B cell (primary cell): Measurements from ENCODE around the gene ADH7. TPM values are rescaled to one million over a fixed set of nuclear protein-coding genes. Genes with fewer than 3 reads are reported as not detected.

Experiments
- ATAC-seq: fragments of 200-7000 bp; cut with Tn5 transposase; one replicate; pipeline ENCODE4 v1.10.0; 2021; ENCODE audit warnings: low read depth, mild to moderate bottlenecking, moderate number of reproducible peaks, moderate library complexity
- CTCF ChIA-PET: fragments of 350-600 bp; sonication (Branson Sonifier 250); formaldehyde crosslinking; loops from one replicate; lab custom pipeline; 2021; ENCODE audit warnings: antibody characterized with exemption, inconsistent platforms; lab: Charles Lee
- POLR2A ChIA-PET: fragments of 350-600 bp; sonication (Branson Sonifier 250); formaldehyde crosslinking; loops from one replicate; lab custom pipeline; 2021; ENCODE audit warnings: antibody characterized with exemption; lab: Charles Lee
- DNase-seq: peaks from one replicate; pipeline ENCODE4 v3.0.0; 2013
- H2AFZ ChIP-seq: 2 replicates; pipeline ENCODE4 v1.6.1; 2012; ENCODE audit warnings: mild to moderate bottlenecking, low read depth, low read length; ENCODE audit not compliant: insufficient read depth, poor library complexity, severe bottlenecking
- H3K27ac ChIP-seq, 2 donors: 1 replicate in 1 of 2; 2 replicates in 1 of 2; pipeline ENCODE4 v1.5.1; 2012 to 2013; ENCODE audit warnings: low read length in 2 of 2, mild to moderate bottlenecking in 2 of 2, moderate library complexity in 1 of 2
- H3K27me3 ChIP-seq, 4 experiments: fragments of 200-600 bp in 1 of 4; sonication (generic) in 1 of 4; replicated peaks in 1 of 4; 1 replicate in 2 of 4; 2 replicates in 2 of 4; pipeline versions ENCODE4 v1.6.1 to v1.7.0; 2013 to 2016; ENCODE audit warnings: low read length in 3 of 4, mild to moderate bottlenecking in 2 of 4, mixed read lengths in 1 of 4, moderate library complexity in 1 of 4; ENCODE audit not compliant: insufficient read depth in 4 of 4, control insufficient read depth in 3 of 4; ENCODE audit errors: control extremely low read depth in 1 of 4
- H3K36me3 ChIP-seq, 2 experiments: replicated peaks in 1 of 2; 1 replicate in 1 of 2; 2 replicates in 1 of 2; pipeline versions ENCODE4 v1.6.1 to v1.7.1; 2013; ENCODE audit warnings: low read length in 1 of 2; ENCODE audit not compliant: insufficient read depth in 2 of 2, control insufficient read depth in 1 of 2; ENCODE audit errors: control extremely low read depth in 1 of 2, extremely low read depth in 1 of 2
- H3K4me1 ChIP-seq, 2 donors: fragments of 200-600 bp in 1 of 2; sonication (generic) in 1 of 2; 1 replicate in 1 of 2; 2 replicates in 1 of 2; pipeline versions ENCODE4 v1.5.1 to v1.6.1; 2013 to 2017; ENCODE audit warnings: low read length in 2 of 2; ENCODE audit not compliant: control insufficient read depth in 2 of 2, insufficient read depth in 2 of 2
- H3K4me2 ChIP-seq: replicated peaks from 2 replicates; pipeline ENCODE3; 2012; ENCODE audit warnings: mild to moderate bottlenecking, low read depth, low read length; ENCODE audit not compliant: poor library complexity, severe bottlenecking
- H3K4me3 ChIP-seq, 5 experiments: fragments of 200-600 bp in 1 of 5; sonication (generic) in 1 of 5; 1 replicate in 3 of 5; 2 replicates in 2 of 5; pipeline versions ENCODE4 v1.5.1 to v1.7.0; 2011 to 2016; ENCODE audit warnings: low read length in 4 of 5, mild to moderate bottlenecking in 4 of 5, low read depth in 2 of 5, control low read depth in 1 of 5, moderate library complexity in 1 of 5; ENCODE audit not compliant: insufficient read depth in 1 of 5; ENCODE audit errors: control extremely low read depth in 1 of 5, extremely low read depth in 1 of 5
- H3K79me2 ChIP-seq: fragments of 200-600 bp; sonication (generic); one replicate; pipeline ENCODE4 v1.6.0; 2016; ENCODE audit warnings: low read length; ENCODE audit not compliant: control insufficient read depth, insufficient read depth
- H3K9ac ChIP-seq: fragments of 200-600 bp; sonication (generic); 2 replicates; pipeline ENCODE4 v1.6.1; 2017; ENCODE audit warnings: mild to moderate bottlenecking, low read length, moderate library complexity
- H3K9me3 ChIP-seq, 3 donors: one replicate each; pipeline versions ENCODE4 v1.6.1 to v1.7.1; 2013; ENCODE audit warnings: low read length in 2 of 3; ENCODE audit not compliant: control insufficient read depth in 2 of 3, insufficient read depth in 1 of 3; ENCODE audit errors: control extremely low read depth in 1 of 3
- H4K20me1 ChIP-seq: 2 replicates; pipeline ENCODE4 v1.6.0; 2012; ENCODE audit warnings: mild to moderate bottlenecking, low read length; ENCODE audit not compliant: insufficient read depth, control insufficient read depth, poor library complexity, severe bottlenecking
- H3K27ac Mint-ChIP-seq: one replicate; pipeline ENCODE4 v1.8.0; 2021; ENCODE audit warnings: mixed read lengths
- H3K27me3 Mint-ChIP-seq: one replicate; pipeline ENCODE4 v1.8.0; 2021; ENCODE audit warnings: mixed read lengths
- H3K4me1 Mint-ChIP-seq: one replicate; pipeline ENCODE4 v1.8.0; 2021; ENCODE audit warnings: mixed read lengths
- H3K4me3 Mint-ChIP-seq: one replicate; pipeline ENCODE4 v1.8.0; 2021; ENCODE audit warnings: mixed read lengths
- H3K9me3 Mint-ChIP-seq: one replicate; pipeline ENCODE4 v1.8.0; 2022; ENCODE audit warnings: mixed read lengths; ENCODE audit not compliant: insufficient read depth
- EZH2 ChIP-seq: IDR thresholded peaks from 2 replicates; pipeline ENCODE4 v1.6.1; 2012; ENCODE audit warnings: borderline replicate concordance, low read depth, mild to moderate bottlenecking, moderate library complexity, low read length; ENCODE audit not compliant: insufficient read depth, poor library complexity, severe bottlenecking
- WGBS: methylation state at CpG from one replicate; pipeline ENCODE4 v1.1.5; 2013; ENCODE audit warnings: missing lambda C conversion rate; ENCODE audit not compliant: insufficient coverage; 5-methylcytosine and 5-hydroxymethylcytosine counted together
- intact Hi-C: fragments of 100-400 bp; cut with micrococcal nuclease; formaldehyde crosslinking; loops from one replicate; pipeline ENCODE4 v1.10.0; 2022
- polyA plus RNA-seq: library from polyadenylated mRNA; depleted of rRNA; stranded (reverse); fragments of >200 nt; gene quantifications from 2 replicates; pipeline ENCODE4 v1.2.3, GENCODE V29; 2012
- total RNA-seq, 2 donors: library from RNA; stranded (reverse); fragments of 120-200 nt in 1 of 2; gene quantifications; 1 replicate in 1 of 2; 2 replicates in 1 of 2; pipeline versions ENCODE4 v1.2.3 to v1.2.4, GENCODE V29; 2013 to 2022
- TF ChIP-seq, protein P1 (sequence below): fragments of 200-600 bp; IDR thresholded peaks from one replicate; pipeline ENCODE4 v1.8.0; 2022; ENCODE audit warnings: antibody characterized with exemption, mild to moderate bottlenecking

Gene ADH7
- total and polyA plus RNA-seq, 2 donors (not counting 1 experiment from before 2014, with no cell fraction given): not detected

DNA sequence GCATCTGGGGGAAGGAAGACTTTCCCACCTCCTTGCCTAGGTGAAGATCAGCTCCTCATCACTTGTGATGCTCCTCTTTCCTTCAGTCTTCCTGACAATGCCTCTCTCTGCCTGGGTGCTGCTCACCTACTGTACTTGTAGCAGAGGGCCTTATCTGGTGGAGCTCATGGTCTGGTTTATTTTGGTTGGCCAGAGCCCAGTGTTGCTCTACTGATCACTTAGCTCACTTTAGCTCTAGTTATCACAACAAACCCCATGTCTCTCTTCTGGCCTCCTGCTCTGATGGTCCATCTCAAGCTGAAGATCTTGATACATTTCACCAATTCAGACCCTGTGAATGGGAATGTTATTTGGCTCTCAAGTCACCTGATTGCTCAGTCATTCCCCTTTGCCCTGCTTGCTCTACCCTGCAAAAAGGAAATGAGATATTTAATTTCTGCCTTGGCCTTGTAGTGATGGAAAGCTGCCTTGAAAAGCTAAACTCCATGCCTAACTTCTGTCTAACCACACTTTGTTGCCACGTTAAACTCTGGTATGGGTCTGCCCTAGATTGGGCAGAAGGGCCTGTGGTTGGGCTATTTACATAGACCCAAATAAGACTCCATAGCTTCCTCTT is 52.3 kb downstream of the ADH7 start:
- H3K27ac Mint-ChIP-seq: no peak overlapping the region
- Histone ChIP-seq H3K4me1 (no peaks in the 10 kb centered on the region), H4K20me1 (no peaks in the 10 kb centered on the region), H3K27me3 (peaks cover 0 to 3% (median 1%) of the 10 kb centered on the region in 4 experiments), H3K27ac (no peak overlapping the region), H3K9ac (no peak overlapping the region), H3K36me3 (no peaks in the 10 kb centered on the region), H2AFZ (no peak overlapping the region), H3K4me2 (no peak overlapping the region), H3K79me2 (no peaks in the 10 kb centered on the region), H3K4me3 (no peak overlapping the region), H3K9me3 (no peaks in the 10 kb centered on the region)
- H3K9me3 Mint-ChIP-seq: no peaks in the 10 kb centered on the region
- peaks cover 11% of the 10 kb centered on the region for H3K27me3 Mint-ChIP-seq
- no CpG with 5 or more reads among the region's 1 CpG for WGBS
- ChIA-PET POLR2A (no interaction called here), CTCF (interaction anchor here (0.7 kb wide), 1 partner anchor 916 kb away, joined by 3 read pairs; no protein-coding TSS in a partner anchor)
- no peaks in the 10 kb centered on the region for H3K4me1 Mint-ChIP-seq
- no peak for ATAC-seq
- DNase-seq: no peak
- intact Hi-C loops: no loop called here
- no peak for TF ChIP-seq EZH2
- TF ChIP-seq, protein P1, sequence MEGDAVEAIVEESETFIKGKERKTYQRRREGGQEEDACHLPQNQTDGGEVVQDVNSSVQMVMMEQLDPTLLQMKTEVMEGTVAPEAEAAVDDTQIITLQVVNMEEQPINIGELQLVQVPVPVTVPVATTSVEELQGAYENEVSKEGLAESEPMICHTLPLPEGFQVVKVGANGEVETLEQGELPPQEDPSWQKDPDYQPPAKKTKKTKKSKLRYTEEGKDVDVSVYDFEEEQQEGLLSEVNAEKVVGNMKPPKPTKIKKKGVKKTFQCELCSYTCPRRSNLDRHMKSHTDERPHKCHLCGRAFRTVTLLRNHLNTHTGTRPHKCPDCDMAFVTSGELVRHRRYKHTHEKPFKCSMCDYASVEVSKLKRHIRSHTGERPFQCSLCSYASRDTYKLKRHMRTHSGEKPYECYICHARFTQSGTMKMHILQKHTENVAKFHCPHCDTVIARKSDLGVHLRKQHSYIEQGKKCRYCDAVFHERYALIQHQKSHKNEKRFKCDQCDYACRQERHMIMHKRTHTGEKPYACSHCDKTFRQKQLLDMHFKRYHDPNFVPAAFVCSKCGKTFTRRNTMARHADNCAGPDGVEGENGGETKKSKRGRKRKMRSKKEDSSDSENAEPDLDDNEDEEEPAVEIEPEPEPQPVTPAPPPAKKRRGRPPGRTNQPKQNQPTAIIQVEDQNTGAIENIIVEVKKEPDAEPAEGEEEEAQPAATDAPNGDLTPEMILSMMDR: no peak
- no peak overlapping the region for H3K4me3 Mint-ChIP-seq

DNA sequence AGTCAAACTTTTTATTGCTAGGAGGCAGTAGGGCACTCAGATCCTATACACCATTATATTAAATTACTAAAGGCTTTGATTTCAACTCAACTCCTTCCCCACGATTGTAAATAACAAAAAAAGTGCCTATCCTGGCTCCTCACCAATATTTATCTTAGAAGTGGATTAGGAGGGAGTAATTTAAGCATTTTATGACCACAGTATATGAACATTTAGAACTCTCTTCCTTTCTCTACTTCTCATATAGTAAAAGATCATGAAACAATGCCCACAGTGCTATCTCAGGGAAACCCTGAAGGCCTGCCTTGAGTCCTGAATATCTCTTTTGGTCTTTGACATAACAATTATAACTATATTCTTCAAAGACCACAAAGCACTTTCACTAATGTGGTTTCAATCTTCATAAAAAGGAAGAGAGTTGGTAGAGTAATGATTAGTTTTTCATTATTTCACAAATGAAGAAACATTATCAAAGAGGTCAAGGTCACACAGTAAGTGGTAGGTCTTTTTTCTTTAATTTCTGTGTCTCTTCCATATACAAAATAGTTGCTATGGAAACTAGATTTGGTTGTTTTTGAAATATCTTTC is 53.5 kb downstream of the ADH7 start:
- Mint-ChIP-seq H3K9me3 (no peaks in the 10 kb centered on the region), H3K4me3 (no peak overlapping the region), H3K4me1 (no peaks in the 10 kb centered on the region), H3K27me3 (peaks cover 11% of the 10 kb centered on the region), H3K27ac (no peak overlapping the region)
- Histone ChIP-seq H3K79me2 (no peaks in the 10 kb centered on the region), H3K36me3 (no peaks in the 10 kb centered on the region), H2AFZ (no peak overlapping the region), H3K4me2 (no peak overlapping the region), H3K9ac (no peak overlapping the region), H3K4me3 (no peak overlapping the region), H3K4me1 (no peaks in the 10 kb centered on the region), H3K27me3 (peaks cover 0 to 3% (median 1%) of the 10 kb centered on the region in 4 experiments), H3K9me3 (peaks cover 0 to 3% (median 1%) of the 10 kb centered on the region in 3 donors), H4K20me1 (no peaks in the 10 kb centered on the region), H3K27ac (no peak overlapping the region)
- no peak for ATAC-seq
- no peak for TF ChIP-seq EZH2
- TF ChIP-seq, protein P1: no peak
- no peak for DNase-seq
- CTCF ChIA-PET: no interaction called here
- POLR2A ChIA-PET: no interaction called here
- intact Hi-C loops: no loop called here
- no CpG with 5 or more reads among the region's 1 CpG for WGBS
